C4-2B (cell line): ENCODE measurements around the gene CLEC9A.

Source experiments
- H3K27ac ChIP-seq: fragments of 450-650 bp; 2 replicates; pipeline ENCODE4 v1.5.1; 2017
- ZFX ChIP-seq: fragments of 450-650 bp; IDR thresholded peaks from 2 replicates; pipeline ENCODE4 v1.6.1; 2017
- TF ChIP-seq, protein P1 (sequence below): fragments of 450-650 bp; conservative IDR thresholded peaks from 2 replicates; pipeline ENCODE4 v1.5.1; 2017; ENCODE audit warnings: mild to moderate bottlenecking

CLEC9A gene

DNA sequence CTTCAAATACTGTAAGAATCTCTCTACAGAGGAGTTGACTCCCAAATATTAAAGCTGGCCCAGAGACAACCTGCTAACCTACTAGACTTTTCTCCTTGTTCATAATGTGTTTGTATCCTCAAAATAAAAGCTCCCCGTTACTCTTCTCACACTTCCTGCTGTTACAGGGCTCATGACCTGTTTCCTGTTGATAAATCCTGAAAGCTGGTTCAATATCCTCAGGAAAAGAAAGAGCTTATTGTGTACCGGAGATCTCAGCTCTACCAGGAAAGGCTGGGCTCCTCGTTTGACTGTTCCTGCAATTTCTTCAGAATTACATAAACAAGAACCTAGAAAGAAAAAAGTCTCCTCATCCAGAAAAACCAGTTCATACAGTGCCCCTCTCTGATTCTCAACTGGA is 37.5 kb downstream of the CLEC9A start:
- TF ChIP-seq, protein P1, sequence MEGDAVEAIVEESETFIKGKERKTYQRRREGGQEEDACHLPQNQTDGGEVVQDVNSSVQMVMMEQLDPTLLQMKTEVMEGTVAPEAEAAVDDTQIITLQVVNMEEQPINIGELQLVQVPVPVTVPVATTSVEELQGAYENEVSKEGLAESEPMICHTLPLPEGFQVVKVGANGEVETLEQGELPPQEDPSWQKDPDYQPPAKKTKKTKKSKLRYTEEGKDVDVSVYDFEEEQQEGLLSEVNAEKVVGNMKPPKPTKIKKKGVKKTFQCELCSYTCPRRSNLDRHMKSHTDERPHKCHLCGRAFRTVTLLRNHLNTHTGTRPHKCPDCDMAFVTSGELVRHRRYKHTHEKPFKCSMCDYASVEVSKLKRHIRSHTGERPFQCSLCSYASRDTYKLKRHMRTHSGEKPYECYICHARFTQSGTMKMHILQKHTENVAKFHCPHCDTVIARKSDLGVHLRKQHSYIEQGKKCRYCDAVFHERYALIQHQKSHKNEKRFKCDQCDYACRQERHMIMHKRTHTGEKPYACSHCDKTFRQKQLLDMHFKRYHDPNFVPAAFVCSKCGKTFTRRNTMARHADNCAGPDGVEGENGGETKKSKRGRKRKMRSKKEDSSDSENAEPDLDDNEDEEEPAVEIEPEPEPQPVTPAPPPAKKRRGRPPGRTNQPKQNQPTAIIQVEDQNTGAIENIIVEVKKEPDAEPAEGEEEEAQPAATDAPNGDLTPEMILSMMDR, result no peak
- TF ChIP-seq ZFX, result no peak
- no peak overlapping the region for H3K27ac ChIP-seq

DNA sequence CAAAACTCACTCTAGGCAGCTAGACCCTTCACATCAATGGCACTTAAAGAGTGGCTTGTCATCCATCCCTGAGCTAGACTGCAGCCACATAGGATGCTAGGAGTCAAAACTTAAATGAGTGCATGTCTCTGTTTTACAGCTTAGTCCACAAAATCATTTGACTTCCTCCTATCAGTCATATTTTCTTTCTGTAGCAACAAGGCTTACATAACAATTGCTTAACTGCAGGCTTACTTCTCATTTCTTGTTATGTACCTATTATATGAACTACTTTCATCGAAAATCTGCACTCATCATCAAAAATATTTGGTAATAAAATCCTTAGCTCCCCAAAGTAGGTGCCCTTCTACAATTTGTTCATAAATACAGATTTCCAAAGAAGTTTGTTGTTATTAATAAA is 38.2 kb downstream of the CLEC9A start:
- no peak overlapping the region for H3K27ac ChIP-seq
- TF ChIP-seq, protein P1, result no peak
- TF ChIP-seq ZFX, result no peak

DNA sequence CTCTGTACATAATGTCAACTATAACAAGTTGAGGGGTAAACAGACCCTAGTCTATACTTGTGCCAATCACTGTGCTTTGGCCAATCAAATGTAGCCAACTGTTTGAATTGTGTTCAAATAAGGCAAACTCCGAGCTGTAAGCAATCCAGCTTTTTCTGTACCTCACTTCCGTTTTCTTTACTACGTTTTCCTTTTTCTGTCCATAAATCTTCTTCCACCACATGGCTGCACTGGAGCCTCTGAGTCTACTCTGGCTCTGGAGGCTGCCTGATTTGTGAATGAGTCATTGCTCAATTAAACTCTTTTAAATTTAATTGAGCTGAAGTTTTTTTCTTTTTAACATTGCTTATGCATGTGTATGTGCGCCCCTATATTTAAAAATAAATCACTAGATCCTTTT is 38.6 kb downstream of the CLEC9A start:
- TF ChIP-seq, protein P1, result no peak
- TF ChIP-seq ZFX, result no peak
- H3K27ac ChIP-seq, result no peak overlapping the region

DNA sequence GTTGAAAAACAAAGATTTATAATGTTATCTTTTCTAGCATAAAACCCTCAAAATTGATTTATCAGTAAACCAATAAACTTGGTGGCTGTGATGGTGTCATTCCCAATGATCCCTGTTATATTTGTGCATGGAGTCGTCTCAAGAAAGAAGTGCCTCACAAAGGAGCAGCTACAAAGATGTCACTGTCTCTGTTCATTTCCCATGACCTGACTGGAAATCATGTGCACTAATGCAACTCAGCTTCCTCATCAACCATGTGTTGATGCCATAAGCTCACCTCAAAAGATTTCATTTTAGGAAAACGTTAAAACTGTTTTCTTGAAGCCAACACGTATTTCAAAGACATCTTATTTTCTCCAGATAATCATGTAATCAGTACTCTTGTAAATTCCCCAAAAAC is 39.5 kb downstream of the CLEC9A start:
- no peak overlapping the region for H3K27ac ChIP-seq
- no peak for TF ChIP-seq ZFX
- TF ChIP-seq, protein P1, result no peak

DNA sequence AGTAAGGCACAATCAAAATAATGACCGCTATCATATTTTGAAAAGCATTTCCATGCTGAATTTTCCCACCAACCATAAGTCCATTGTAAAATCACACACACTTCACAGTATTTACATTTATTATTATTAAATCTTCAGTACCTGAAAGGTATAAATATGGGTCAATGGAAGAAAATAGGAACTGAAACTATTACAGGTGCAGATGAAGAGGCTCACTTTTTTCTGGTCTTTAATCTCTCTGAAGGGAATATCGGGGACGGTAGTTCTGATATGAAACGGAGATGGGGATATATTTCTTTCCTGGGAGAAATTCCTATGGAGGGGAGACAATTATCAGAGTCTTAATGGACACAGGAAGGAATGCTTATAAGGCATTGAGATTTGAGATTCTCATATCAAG is 39.9 kb downstream of the CLEC9A start:
- H3K27ac ChIP-seq, result no peak overlapping the region
- no peak for TF ChIP-seq ZFX
- TF ChIP-seq, protein P1, result no peak

DNA sequence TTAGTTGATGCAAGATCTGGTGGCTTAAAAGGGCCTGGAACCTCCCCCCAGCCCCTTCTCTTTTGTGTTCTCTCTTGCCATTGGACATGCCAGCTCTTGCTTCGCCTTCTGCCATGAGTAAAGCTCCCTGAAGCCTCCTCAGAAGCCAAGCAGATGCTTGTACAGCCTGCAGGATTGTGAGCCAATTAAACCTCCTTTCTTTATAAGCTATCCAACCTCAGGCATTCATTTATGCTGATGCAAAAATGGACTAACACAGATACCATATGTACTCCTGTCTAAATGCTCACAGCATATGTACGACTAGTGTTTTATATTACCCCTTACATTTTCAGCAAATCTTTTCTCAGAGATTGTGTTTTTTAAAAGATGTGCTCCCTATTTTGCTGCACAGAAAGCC is 41.6 kb downstream of the CLEC9A start:
- H3K27ac ChIP-seq, result no peak overlapping the region
- TF ChIP-seq ZFX, result no peak
- TF ChIP-seq, protein P1, result no peak

DNA sequence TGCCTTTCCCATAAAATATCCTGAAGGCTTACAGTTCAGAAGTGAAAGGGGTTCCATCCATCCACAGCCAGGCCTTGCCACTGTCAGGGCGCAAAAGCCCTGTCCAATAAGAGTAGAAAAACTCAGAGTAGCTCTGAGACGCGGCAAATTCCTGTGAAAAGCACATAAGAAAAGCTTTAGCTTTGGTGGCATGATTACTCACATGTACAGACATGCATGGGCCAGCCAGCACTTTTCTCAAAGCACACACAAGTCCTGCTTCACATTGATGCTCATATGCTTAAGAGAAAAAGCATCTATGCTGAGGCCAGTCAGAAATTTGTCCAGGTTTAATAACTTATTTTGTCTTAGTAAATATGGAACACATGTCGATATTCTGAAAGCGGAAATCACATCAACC is 42.8 kb downstream of the CLEC9A start:
- no peak for TF ChIP-seq ZFX
- TF ChIP-seq, protein P1, result no peak
- no peak overlapping the region for H3K27ac ChIP-seq

DNA sequence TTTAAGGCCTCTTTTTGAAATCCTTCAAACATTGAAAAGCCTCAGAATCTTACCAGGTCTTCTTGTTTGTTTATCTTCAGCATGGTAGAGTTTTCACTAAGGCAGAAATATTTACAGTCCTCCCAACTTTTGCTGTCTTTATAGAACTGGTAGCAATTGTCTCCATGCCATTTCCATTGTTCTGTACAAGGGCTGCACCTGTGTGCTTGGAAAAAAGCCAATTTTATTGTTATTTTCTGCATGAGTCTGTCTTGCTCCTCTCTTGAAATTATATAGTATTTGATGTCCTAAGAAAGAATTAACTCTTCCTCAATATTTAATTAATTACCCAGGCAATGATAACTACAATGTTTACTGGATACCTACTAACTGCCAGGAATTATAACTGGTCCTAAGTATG is 45.0 kb downstream of the CLEC9A start:
- no peak overlapping the region for H3K27ac ChIP-seq
- TF ChIP-seq, protein P1, result no peak
